Measurements from ENCODE around the gene SCRN3.

DNA sequence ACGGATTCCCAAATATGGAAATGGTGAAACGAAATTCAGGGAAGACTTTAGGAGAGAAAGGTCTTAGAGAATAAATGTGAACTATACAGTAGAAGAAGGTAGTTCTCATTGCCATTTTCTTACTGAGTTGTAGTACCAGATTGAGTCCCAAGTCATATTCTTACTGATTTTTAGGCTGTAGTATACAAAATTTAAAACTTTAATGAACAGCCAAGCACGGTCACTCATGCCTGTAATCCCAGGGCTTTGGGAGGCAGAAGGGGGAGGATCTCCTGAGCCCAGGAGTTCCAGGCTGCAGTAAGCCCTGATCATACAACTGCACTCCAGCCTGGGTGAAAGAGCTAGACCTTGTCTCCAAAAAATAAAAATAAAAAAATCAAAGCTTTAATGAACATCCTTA lies 2.2 kb downstream of the SCRN3 start:
- TF ChIP-seq, protein P1, sequence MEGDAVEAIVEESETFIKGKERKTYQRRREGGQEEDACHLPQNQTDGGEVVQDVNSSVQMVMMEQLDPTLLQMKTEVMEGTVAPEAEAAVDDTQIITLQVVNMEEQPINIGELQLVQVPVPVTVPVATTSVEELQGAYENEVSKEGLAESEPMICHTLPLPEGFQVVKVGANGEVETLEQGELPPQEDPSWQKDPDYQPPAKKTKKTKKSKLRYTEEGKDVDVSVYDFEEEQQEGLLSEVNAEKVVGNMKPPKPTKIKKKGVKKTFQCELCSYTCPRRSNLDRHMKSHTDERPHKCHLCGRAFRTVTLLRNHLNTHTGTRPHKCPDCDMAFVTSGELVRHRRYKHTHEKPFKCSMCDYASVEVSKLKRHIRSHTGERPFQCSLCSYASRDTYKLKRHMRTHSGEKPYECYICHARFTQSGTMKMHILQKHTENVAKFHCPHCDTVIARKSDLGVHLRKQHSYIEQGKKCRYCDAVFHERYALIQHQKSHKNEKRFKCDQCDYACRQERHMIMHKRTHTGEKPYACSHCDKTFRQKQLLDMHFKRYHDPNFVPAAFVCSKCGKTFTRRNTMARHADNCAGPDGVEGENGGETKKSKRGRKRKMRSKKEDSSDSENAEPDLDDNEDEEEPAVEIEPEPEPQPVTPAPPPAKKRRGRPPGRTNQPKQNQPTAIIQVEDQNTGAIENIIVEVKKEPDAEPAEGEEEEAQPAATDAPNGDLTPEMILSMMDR (IDR thresholded peaks at IDR 0.05; ENCODE audit: poor library complexity, severe bottlenecking), result no peak
- TF ChIP-seq POLR2AphosphoS5 (IDR thresholded peaks at IDR 0.05) (no peak), EZH2 (IDR thresholded peaks at IDR 0.05; ENCODE audit: borderline replicate concordance, insufficient read depth, low read length, poor library complexity, severe bottlenecking) (no peak), SMC3 (conservative IDR thresholded peaks at IDR 0.05; ENCODE audit: poor library complexity) (no peak)

Measured in neural cell (in vitro differentiated cells).